GM18868 (cell line): Measurements from ENCODE around the gene AIP.
A peak's percentile ranks its signal among the peaks of the same experiment; 100 is the strongest.
"Not testable (repeated sequence)": the region's sequence is repeated elsewhere in the genome, so short reads cannot be mapped to it uniquely, and the experiment has no call there.

Experiments used
- ATAC-seq: cut with Tn5 transposase; IDR thresholded peaks from one replicate; pipeline ENCODE4 v1.9.1; 2021; ENCODE audit warnings: mild to moderate bottlenecking, moderate library complexity; ENCODE audit not compliant: unreplicated experiment

Gene AIP

DNA sequence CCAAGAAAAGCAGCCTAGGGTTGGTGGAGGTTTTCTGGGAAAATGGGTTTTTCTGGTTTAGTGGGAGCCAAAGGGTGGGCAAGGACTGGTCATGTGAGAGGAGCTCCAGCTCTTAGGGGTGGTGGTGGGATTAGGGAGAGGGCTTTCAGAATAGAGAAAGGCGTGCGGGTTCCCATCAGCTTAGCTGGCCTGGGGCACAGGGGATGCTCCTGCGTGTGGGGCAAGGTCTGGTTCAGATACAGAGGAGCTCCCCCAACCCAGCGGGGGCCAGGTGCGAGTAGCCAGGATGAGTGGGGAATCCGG, 14.4 kb upstream of the AIP start:
- peak; percentile 2 for ATAC-seq

- ATAC-seq, result peak; percentile 67
Observed at GRCh38 chr11:67468759-67469507, 13.9 kb upstream of the AIP start, which contains the start of gene TMEM134. Gene TMEM134 (minus strand): TSS chr11:67469251. CDS start chr11:67469192, 59 bp downstream.

DNA sequence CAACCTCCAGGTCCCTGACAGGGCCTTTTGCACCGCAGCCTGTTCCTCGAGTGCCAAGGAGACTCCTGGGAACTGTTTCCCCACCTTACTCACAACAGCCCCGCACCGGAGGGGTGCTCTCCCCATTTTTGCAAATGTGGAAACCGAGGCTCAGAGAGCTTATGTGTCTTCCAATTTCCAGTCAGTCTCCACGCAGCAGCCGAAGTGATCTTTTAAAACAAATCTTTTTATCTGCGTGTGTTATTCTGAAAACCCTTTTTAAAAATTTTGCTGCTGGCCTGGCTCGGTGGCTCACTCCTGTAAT, 13.4 kb upstream of the AIP start:
- no peak for ATAC-seq

- ATAC-seq, result no peak
Observed at GRCh38 chr11:67470337-67471002, 12.4 kb upstream of the AIP start.

- no peak for ATAC-seq
Observed at GRCh38 chr11:67472882-67473281, 9.9 kb upstream of the AIP start.

GRCh38 chr11:67476692-67477091, 6.1 kb upstream of the AIP start:
- not testable (repeated sequence) for ATAC-seq

GRCh38 chr11:67477344-67478050, 5.3 kb upstream of the AIP start:
- not testable (repeated sequence) for ATAC-seq

- peak; percentile 1 for ATAC-seq
Observed at GRCh38 chr11:67482275-67482826, 475 bp upstream of the AIP start.

DNA sequence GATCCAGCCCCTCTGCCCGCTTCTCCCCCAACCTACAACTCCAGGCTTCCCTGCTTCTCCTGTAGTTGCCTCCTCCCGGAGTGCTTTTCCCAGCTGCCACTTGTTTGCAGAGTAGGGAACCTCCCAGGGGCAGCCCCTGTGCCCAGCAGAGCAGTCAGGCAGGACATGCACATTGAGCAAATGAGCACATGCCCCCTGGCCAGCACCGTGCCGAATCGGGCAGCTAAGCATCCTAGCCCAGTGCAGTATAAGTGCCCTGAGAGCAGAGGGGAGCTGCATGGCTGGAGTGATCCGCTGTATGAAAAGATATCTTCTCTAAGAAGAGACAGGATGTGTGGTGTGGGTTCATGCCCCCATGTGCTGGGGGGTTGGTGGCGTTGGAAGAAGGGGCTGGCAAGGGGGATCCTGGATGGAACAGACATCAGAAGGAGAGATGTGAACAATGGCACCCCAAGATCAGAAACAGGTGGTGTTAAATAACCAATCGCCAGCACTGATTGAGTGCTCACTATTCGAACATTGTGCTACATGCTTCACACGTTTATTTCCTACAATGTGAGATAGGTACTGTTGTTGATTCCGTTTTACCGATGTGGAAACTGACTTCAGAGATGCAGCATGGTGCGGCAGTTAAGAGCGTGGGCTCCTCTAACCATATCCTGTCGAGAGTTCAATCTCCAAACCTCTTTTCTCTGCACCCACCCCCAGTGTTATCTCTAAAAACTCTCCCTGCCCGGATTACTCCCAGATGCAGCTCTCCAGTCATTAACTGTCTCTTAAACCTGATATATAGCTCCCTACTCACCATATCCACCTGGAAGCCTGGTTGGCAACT, 1.2 kb downstream of the AIP start:
- no peak for ATAC-seq

- ATAC-seq, result no peak
Observed at GRCh38 chr11:67484847-67485311, 2.1 kb downstream of the AIP start.

DNA sequence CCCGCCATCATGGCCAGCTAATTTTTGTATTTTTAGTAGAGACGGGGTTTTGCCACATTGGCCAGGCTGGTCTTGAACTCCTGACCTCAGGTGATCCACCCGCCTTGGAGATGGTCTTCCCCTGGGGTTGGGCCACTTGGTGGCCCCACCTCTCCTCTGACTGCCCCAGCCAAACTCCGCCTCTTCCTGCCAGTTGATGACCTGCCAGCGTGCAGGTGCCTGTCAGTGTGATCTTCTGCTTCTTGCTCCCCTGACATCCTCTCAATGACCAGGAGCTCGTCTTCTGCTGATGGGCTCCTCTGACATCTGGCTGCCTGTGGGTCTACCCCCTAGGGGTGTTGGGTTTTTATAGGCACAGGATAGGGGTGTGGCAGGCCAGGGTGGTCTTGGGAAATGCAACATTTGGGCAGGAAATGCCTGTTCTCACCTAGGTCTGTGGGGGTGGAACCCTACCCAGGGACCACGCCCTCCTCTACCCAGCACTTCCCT, 3.1 kb downstream of the AIP start:
- not testable (repeated sequence) for ATAC-seq

- no peak for ATAC-seq
Observed at GRCh38 chr11:67486481-67487195, 3.8 kb downstream of the AIP start.

GRCh38 chr11:67489203-67489884, 6.5 kb downstream of the AIP start:
- ATAC-seq, result no peak

DNA sequence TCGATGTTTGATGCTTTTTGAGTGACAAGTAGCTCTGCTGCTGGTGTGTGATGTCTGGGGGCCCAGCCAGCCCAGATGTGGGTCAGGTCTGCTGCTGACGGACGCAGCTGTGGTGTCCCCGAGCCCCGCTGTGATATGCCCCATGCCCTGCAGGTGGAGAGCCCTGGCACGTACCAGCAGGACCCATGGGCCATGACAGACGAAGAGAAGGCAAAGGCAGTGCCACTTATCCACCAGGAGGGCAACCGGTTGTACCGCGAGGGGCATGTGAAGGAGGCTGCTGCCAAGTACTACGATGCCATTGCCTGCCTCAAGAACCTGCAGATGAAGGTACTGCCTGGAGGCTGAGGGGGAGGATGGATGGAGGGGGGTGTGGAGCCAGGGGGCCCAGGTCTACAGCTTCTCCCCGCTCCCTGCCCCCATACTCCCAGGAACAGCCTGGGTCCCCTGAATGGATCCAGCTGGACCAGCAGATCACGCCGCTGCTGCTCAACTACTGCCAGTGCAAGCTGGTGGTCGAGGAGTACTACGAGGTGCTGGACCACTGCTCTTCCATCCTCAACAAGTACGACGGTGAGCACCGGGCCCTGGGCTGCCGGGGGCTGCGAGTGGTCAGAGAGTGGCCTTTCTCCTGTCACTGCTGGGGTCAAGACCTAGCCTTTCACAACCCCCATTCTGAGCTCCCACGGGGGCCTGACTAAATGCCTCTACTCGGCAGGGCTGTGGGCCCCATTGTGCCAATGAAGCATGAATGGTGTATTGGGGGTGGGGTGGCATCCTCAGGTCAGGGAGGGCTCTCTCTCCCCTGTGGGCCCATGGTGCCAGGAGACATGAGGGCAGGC, 7.3 kb downstream of the AIP start:
- ATAC-seq, result no peak

- ATAC-seq, result no peak
Observed at GRCh38 chr11:67490727-67491065, 7.9 kb downstream of the AIP start.

DNA sequence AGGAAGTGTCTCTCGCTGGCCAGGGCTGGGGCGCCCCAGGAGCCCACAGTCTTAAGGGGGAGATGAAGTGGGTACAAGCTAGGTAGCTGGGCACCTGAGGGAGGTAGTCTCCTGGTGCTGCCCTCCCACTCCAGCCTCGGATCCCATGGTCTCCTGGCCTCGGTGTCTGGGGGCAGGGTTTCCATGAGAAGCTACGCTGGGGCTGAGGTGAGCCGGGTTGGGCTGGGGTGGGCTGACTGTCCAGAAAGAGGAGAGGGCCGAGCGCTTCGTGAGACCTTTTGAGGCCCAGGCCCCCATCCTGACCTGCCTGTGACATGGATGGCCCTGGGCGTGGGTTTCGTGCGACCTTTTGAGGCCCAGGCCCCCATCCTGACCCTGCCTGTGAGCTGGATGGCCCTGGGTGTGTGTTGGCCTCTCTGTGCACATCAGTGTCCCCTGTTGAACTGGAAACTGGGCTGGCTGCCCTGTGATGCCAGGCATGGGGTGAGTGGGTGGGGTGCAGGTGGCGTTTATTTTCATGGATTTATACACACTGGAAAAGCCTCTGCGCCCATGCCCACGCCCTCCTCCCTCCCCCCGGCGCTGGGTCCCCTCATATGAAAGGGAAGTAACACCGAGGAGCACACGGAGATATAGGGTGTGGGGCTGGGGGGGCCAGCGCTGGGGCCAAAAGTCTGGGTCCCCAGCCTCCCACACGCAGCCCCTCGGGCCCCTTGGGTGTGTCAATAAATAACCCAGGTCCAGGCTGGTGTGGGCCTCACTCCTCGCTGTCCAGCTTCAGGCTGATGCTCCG, 8.6 kb downstream of the AIP start:
- no peak for ATAC-seq

GRCh38 chr11:67492069-67492727, 9.4 kb downstream of the AIP start:
- no peak for ATAC-seq
